ENCODE results near the gene DBNL.

The DBNL gene

DNA sequence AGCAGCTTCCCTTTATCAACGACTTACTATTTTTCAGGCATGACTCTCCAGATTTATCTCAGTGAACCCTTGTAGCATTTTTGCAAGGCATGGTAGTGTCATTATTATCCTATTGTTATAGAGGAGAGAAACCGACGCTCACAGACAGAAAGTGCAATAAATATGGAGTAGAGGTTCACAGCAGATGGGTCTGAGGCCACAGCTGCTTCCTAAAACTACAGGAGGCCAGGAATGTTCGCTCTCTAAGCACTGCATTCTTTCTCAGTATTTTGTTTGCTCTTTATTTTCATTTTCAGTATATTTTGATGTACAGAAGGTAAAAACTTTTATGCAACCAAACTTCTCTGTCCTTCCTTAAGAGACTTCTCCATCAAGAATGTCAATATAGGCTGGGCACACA lies 55.2 kb downstream of the DBNL start:
- DNase-seq (ENCODE audit: low read depth), result no peak
- TF ChIP-seq, protein P1, sequence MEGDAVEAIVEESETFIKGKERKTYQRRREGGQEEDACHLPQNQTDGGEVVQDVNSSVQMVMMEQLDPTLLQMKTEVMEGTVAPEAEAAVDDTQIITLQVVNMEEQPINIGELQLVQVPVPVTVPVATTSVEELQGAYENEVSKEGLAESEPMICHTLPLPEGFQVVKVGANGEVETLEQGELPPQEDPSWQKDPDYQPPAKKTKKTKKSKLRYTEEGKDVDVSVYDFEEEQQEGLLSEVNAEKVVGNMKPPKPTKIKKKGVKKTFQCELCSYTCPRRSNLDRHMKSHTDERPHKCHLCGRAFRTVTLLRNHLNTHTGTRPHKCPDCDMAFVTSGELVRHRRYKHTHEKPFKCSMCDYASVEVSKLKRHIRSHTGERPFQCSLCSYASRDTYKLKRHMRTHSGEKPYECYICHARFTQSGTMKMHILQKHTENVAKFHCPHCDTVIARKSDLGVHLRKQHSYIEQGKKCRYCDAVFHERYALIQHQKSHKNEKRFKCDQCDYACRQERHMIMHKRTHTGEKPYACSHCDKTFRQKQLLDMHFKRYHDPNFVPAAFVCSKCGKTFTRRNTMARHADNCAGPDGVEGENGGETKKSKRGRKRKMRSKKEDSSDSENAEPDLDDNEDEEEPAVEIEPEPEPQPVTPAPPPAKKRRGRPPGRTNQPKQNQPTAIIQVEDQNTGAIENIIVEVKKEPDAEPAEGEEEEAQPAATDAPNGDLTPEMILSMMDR (IDR thresholded peaks at IDR 0.05; ENCODE audit: low read depth, low read length, missing control alignments), result no peak
- H3K4me3 ChIP-seq (ENCODE audit: low read depth, low read length), result no peak overlapping the region
- in situ Hi-C loops (cut with HindIII; ENCODE audit: low sequenced_read_pairs), result no loop called here

GRCh38 chr7:44100458-44101302 lies 56.2 kb downstream of the DBNL start:
- in situ Hi-C loops (cut with HindIII; ENCODE audit: low sequenced_read_pairs), result no loop called here
- TF ChIP-seq, protein P1 (IDR thresholded peaks at IDR 0.05; ENCODE audit: low read depth, low read length, missing control alignments), result no peak
- DNase-seq (ENCODE audit: low read depth), result peak; percentile 79
- H3K4me3 ChIP-seq (ENCODE audit: low read depth, low read length), result no peak overlapping the region

GRCh38 chr7:44101303-44101965 lies 56.9 kb downstream of the DBNL start:
- no peak for DNase-seq (ENCODE audit: low read depth)
- H3K4me3 ChIP-seq (ENCODE audit: low read depth, low read length), result no peak overlapping the region
- in situ Hi-C loops (cut with HindIII; ENCODE audit: low sequenced_read_pairs), result no loop called here
- TF ChIP-seq, protein P1 (IDR thresholded peaks at IDR 0.05; ENCODE audit: low read depth, low read length, missing control alignments), result no peak

- in situ Hi-C loops (cut with HindIII; ENCODE audit: low sequenced_read_pairs), result no loop called here
- no peak overlapping the region for H3K4me3 ChIP-seq (ENCODE audit: low read depth, low read length)
- TF ChIP-seq, protein P1 (IDR thresholded peaks at IDR 0.05; ENCODE audit: low read depth, low read length, missing control alignments), result no peak
- no peak for DNase-seq (ENCODE audit: low read depth)
Measured at GRCh38 chr7:44101966-44102845, 57.7 kb downstream of the DBNL start.

DNA sequence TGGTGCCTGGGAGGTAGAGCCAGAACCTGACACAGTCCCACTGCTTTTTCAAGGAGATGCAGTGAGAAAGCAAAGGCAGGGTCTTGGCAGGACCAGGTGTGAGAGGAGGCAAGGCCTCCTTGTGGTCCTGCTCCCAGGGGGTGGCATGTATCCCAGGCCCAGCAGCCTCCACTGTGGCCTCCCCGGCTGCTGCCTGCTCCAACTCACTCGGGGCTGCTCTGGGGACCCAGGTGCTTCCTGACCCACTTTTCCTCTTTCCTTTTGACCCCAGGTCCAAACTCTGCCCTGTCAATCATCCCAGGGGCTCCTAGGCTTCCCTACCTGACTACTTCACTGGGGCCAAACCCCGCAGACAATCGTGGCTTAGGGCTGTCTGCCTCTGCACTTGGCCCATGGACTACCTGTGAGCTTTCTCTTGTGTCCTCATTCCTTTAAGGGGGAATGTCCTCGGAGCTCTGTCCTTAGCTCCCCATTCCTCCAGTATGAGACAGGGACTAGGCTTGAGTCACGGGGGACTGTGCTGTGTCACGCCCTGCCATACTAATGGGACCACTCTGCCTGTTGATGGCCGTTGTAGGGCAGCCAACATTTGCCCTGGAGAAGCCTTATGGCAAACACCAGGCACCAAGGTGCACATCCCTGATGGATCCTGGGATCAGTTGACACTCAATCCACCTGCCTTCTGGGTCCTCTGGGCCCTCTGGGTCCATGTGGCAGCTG lies 58.5 kb downstream of the DBNL start:
- TF ChIP-seq, protein P1 (IDR thresholded peaks at IDR 0.05; ENCODE audit: low read depth, low read length, missing control alignments), result no peak
- in situ Hi-C loops (cut with HindIII; ENCODE audit: low sequenced_read_pairs), result no loop called here

DNA sequence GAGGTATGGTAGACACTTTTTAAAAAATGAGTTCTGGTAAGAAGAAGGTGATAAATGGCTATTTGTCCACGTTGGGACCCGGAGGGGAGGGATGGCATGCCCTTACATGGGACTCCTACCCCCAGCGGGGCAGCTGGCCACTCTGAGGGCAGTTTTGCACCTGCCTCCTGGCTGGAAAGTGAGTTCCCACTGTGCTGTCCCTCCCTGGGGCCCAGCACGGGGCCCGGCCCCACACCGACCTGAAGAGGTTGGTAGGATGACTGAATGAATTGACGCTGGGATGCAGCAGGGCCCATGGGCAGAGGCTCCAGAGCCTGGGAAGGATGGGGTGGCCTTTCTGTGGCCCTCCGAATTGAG lies 59.0 kb downstream of the DBNL start:
- DNase-seq (ENCODE audit: low read depth), result no peak
- TF ChIP-seq, protein P1 (IDR thresholded peaks at IDR 0.05; ENCODE audit: low read depth, low read length, missing control alignments), result no peak
- in situ Hi-C loops (cut with HindIII; ENCODE audit: low sequenced_read_pairs), result no loop called here
- H3K4me3 ChIP-seq (ENCODE audit: low read depth, low read length), result peak overlapping the region; percentile 60

More for the DNA sequence above, 58.5 kb downstream of the DBNL start:
- H3K4me3 ChIP-seq (ENCODE audit: low read depth, low read length), result no peak overlapping the region
- no peak for DNase-seq (ENCODE audit: low read depth)

Data from astrocyte of the cerebellum (primary cell).